Endothelial cell of umbilical vein (primary cell): ENCODE results near the gene KCNB1.

Source experiments
- CTCF ChIP-seq, 2 donors: IDR thresholded peaks; 1 replicate in 1 of 2; 2 replicates in 1 of 2; pipeline ENCODE4 v1.5.1; 2011; ENCODE audit warnings: low read length in 2 of 2, mild to moderate bottlenecking in 2 of 2, moderate library complexity in 2 of 2, control low read depth in 1 of 2, inconsistent platforms in 1 of 2, low read depth in 1 of 2; ENCODE audit not compliant: insufficient read depth in 1 of 2; ENCODE audit errors: extremely low read depth in 1 of 2
- EZH2 ChIP-seq: IDR thresholded peaks from 2 replicates; pipeline ENCODE4 v1.6.1; 2012; ENCODE audit warnings: borderline replicate concordance, low read depth, mild to moderate bottlenecking, moderate library complexity, low read length, inconsistent platforms; ENCODE audit not compliant: severe bottlenecking
- JUN ChIP-seq: IDR thresholded peaks from 2 replicates; pipeline ENCODE4 v1.6.1; 2011; ENCODE audit warnings: borderline replicate concordance, low read depth; ENCODE audit not compliant: insufficient read length, insufficient read depth
- POLR2A ChIP-seq: IDR thresholded peaks from 2 replicates; pipeline ENCODE4 v1.6.1; 2012; ENCODE audit warnings: low read depth, mild to moderate bottlenecking, control low read depth, low read length
- POLR2AphosphoS5 ChIP-seq: IDR thresholded peaks from 2 replicates; pipeline ENCODE4 v1.6.1; 2012; ENCODE audit warnings: low read depth, mild to moderate bottlenecking, control low read depth, low read length, moderate library complexity; ENCODE audit not compliant: insufficient read depth
- TF ChIP-seq, protein P1 (sequence below): IDR thresholded peaks from 2 replicates; pipeline ENCODE4 v1.6.1; 2011; ENCODE audit not compliant: insufficient read depth, insufficient read length

DNA sequence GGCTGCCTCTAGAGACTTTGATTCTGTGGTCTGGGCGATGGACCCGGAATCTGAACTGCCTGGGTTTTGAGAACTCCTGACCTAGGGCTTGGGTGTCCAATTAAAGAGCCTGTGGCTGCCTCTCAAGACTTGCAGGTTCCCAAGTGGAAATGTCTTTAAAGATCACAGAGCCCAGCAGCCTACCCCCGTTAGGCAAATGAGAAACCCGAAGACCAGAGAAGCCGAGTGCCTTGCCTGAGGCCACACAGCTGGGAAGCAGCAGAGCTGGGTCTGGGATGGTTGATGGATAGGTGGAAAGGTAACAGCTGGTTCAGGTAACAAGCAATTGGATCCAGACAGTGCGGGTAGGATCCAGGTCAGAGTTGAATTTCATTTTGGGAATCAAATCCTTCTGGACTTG, 25.8 kb downstream of the KCNB1 start:
- TF ChIP-seq CTCF (IDR thresholded peaks at IDR 0.05; ENCODE audit: extremely low read depth in 1 of 2, insufficient read depth in 1 of 2, low read depth in 1 of 2, low read length in 2 of 2): no peak
- TF ChIP-seq JUN: no peak
- TF ChIP-seq POLR2AphosphoS5: no peak
- TF ChIP-seq, protein P1, sequence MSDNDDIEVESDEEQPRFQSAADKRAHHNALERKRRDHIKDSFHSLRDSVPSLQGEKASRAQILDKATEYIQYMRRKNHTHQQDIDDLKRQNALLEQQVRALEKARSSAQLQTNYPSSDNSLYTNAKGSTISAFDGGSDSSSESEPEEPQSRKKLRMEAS: no peak
- no peak for TF ChIP-seq POLR2A
- no peak for TF ChIP-seq EZH2
